ENCODE data around the gene FAM72A.

Gene FAM72A

DNA sequence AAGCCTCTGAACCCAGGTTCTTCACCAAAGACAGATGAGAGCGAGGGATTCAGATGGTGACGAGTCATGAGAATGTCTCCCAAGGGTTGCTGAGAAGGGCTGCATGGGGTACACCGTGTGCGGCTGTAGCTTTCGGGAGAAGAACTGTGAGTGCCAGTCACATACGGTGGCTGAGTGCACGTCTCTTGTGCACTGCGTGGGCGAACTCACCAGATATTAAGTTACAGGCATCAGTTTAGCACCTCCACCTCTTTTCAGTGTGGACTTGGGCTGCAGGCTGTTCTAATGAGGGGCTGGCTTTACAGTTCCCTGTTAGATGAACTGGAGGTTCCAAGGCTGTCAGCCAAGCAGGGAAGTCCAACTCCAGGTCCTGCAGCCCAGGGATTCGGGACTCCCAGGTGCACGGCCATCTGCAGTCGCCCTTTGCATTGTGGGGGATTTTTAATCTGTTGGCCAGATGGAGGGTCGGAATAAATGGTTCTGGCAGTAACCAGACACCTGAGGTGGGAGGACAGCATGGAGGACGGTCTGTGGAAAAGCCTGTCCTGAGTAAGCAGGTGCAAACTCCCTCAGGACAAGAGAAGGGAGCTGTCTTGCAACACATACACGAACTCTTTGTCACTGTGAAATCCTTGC is 59.0 kb downstream of the FAM72A start:
- POLR2A ChIA-PET (ENCODE audit: low non-redundant PET): no interaction called here
- CTCF ChIA-PET: interaction anchor here (0.6 kb wide), 1 partner anchor 142 kb away, joined by 5 read pairs; no protein-coding TSS in a partner anchor
- H3K27ac ChIP-seq: no peak overlapping the region
- no peak for DNase-seq (ENCODE audit: low spot score)
- TF ChIP-seq, protein P1, sequence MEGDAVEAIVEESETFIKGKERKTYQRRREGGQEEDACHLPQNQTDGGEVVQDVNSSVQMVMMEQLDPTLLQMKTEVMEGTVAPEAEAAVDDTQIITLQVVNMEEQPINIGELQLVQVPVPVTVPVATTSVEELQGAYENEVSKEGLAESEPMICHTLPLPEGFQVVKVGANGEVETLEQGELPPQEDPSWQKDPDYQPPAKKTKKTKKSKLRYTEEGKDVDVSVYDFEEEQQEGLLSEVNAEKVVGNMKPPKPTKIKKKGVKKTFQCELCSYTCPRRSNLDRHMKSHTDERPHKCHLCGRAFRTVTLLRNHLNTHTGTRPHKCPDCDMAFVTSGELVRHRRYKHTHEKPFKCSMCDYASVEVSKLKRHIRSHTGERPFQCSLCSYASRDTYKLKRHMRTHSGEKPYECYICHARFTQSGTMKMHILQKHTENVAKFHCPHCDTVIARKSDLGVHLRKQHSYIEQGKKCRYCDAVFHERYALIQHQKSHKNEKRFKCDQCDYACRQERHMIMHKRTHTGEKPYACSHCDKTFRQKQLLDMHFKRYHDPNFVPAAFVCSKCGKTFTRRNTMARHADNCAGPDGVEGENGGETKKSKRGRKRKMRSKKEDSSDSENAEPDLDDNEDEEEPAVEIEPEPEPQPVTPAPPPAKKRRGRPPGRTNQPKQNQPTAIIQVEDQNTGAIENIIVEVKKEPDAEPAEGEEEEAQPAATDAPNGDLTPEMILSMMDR (conservative IDR thresholded peaks at IDR 0.05; ENCODE audit: low read depth): no peak

- CTCF ChIA-PET: interaction anchor here (0.6 to 0.8 kb wide), 2 partner anchors 304 to 719 kb away, joined by 3 read pairs; no protein-coding TSS in a partner anchor
- POLR2A ChIA-PET (ENCODE audit: low non-redundant PET): no interaction called here
These were observed 59.9 kb downstream of the FAM72A start for GRCh38 chr1:206142770-206143169.

GRCh38 chr1:206142011-206142410 is 60.6 kb downstream of the FAM72A start:
- ChIA-PET CTCF (no interaction called here), POLR2A (ENCODE audit: low non-redundant PET) (no interaction called here)
- H3K27ac ChIP-seq: no peak overlapping the region
- no peak for DNase-seq (ENCODE audit: low spot score)
- TF ChIP-seq, protein P1 (conservative IDR thresholded peaks at IDR 0.05; ENCODE audit: low read depth): no peak

More at GRCh38 chr1:206142770-206143169, 59.9 kb downstream of the FAM72A start:
- H3K27ac ChIP-seq: no peak overlapping the region
- TF ChIP-seq, protein P1 (conservative IDR thresholded peaks at IDR 0.05; ENCODE audit: low read depth): no peak
- DNase-seq (ENCODE audit: low spot score): no peak

DNA sequence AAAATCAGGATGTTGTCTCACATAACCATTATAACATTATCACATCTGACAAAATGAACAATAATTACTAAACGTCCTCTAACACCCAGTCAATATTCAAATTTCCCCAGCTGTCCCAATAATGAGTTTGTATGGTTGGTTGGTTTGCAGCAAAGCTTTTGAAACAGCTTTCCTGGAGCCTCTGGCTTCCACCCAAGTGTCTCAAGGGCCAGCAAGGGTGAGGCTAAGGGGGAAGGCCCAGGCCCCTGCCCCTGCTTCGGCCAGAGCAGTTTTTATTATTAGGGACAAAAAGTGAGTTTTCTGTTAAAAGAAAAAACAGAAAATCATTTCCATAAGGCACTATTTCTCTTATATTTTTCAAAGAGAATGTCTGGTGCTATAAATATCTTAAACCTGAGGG is 66.4 kb downstream of the FAM72A start:
- CTCF ChIA-PET: interaction anchor here (0.6 kb wide), 1 partner anchor 159 kb away, joined by 3 read pairs; no protein-coding TSS in a partner anchor
- POLR2A ChIA-PET (ENCODE audit: low non-redundant PET): no interaction called here
- no peak overlapping the region for H3K27ac ChIP-seq
- TF ChIP-seq, protein P1 (conservative IDR thresholded peaks at IDR 0.05; ENCODE audit: low read depth): no peak
- DNase-seq (ENCODE audit: low spot score): no peak
